Measurements from ENCODE around the gene FSD1.

DNA sequence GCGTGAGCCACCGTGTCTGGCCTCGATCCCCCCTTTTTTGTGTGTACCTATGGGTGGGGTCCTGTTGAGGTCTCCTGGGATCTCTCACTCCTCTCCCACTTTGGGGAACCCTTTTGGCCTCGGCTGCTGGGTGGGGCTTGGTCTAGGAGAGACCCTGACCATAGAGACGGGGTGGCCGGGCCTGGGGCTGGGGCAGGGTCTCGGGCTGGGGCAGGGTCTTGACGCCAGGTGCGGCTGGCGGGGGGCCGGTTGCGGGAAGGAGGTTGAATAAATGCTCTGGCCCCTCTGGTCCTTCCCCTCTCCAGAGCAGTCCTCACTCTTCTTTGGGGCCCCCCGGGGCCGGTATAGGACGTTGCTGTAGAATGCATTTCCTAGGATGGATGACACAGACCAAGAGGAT lies 11.9 kb upstream of the FSD1 start:
- TF ChIP-seq, protein P1, sequence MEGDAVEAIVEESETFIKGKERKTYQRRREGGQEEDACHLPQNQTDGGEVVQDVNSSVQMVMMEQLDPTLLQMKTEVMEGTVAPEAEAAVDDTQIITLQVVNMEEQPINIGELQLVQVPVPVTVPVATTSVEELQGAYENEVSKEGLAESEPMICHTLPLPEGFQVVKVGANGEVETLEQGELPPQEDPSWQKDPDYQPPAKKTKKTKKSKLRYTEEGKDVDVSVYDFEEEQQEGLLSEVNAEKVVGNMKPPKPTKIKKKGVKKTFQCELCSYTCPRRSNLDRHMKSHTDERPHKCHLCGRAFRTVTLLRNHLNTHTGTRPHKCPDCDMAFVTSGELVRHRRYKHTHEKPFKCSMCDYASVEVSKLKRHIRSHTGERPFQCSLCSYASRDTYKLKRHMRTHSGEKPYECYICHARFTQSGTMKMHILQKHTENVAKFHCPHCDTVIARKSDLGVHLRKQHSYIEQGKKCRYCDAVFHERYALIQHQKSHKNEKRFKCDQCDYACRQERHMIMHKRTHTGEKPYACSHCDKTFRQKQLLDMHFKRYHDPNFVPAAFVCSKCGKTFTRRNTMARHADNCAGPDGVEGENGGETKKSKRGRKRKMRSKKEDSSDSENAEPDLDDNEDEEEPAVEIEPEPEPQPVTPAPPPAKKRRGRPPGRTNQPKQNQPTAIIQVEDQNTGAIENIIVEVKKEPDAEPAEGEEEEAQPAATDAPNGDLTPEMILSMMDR (IDR thresholded peaks at IDR 0.05), result no peak
- TF ChIP-seq POLR2AphosphoS5 (IDR thresholded peaks at IDR 0.05), result no peak
- TF ChIP-seq POLR2A (IDR thresholded peaks at IDR 0.05), result no peak

All from prostate gland (tissue), 2 donors.